Mesenchymal stem cell (in vitro differentiated cells and primary cell): ENCODE results near the gene DHX32.

Source experiments
- DNase-seq: peaks from one replicate; pipeline ENCODE4 v3.0.0-alpha.2; 2013
- H2AFZ ChIP-seq: one replicate; pipeline ENCODE4 v1.6.1; 2013; ENCODE audit warnings: low read depth, mild to moderate bottlenecking, control low read depth, inconsistent platforms, low read length, moderate library complexity
- H2AK5ac ChIP-seq: 2 replicates; pipeline ENCODE4 v1.6.1; 2013; ENCODE audit warnings: low read length, moderate library complexity, mild to moderate bottlenecking, inconsistent platforms; ENCODE audit not compliant: severe bottlenecking
- H2BK120ac ChIP-seq: one replicate; pipeline ENCODE4 v1.6.1; 2013; ENCODE audit warnings: low read depth, mild to moderate bottlenecking, inconsistent platforms, low read length, moderate library complexity
- H2BK12ac ChIP-seq, 2 experiments: one replicate each; pipeline ENCODE4 v1.6.1; 2013; ENCODE audit warnings: inconsistent platforms in 2 of 2, low read length in 2 of 2, mild to moderate bottlenecking in 2 of 2, moderate library complexity in 2 of 2, control low read depth in 1 of 2
- H2BK15ac ChIP-seq: one replicate; pipeline ENCODE4 v1.6.1; 2013; ENCODE audit warnings: mild to moderate bottlenecking, low read depth, inconsistent platforms; ENCODE audit not compliant: poor library complexity, severe bottlenecking
- H2BK5ac ChIP-seq: 2 replicates; pipeline ENCODE4 v1.6.1; 2013; ENCODE audit warnings: low read depth, mild to moderate bottlenecking, low read length, control low read depth, inconsistent platforms; ENCODE audit not compliant: poor library complexity, severe bottlenecking
- H3K14ac ChIP-seq, 2 experiments: one replicate each; pipeline ENCODE4 v1.6.1; 2013; ENCODE audit warnings: inconsistent platforms in 2 of 2, low read length in 2 of 2, control low read depth in 1 of 2, mild to moderate bottlenecking in 1 of 2, moderate library complexity in 1 of 2
- H3K18ac ChIP-seq, 2 experiments: one replicate each; pipeline ENCODE4 v1.6.1; 2013; ENCODE audit warnings: inconsistent platforms in 2 of 2, low read length in 2 of 2, control low read depth in 1 of 2, low read depth in 1 of 2, mild to moderate bottlenecking in 1 of 2
- H3K23ac ChIP-seq, 2 experiments: one replicate each; pipeline ENCODE4 v1.6.1; 2013; ENCODE audit warnings: inconsistent platforms in 2 of 2, low read length in 2 of 2, mild to moderate bottlenecking in 2 of 2, moderate library complexity in 2 of 2, control low read depth in 1 of 2
- H3K27ac ChIP-seq: 2 replicates; pipeline ENCODE4 v1.5.1; 2013; ENCODE audit warnings: mild to moderate bottlenecking, moderate library complexity, low read length, control low read depth, inconsistent platforms; ENCODE audit not compliant: poor library complexity, severe bottlenecking
- H3K27me3 ChIP-seq, 2 experiments: 2 replicates each; pipeline versions ENCODE4 v1.6.1 to v1.7.0; 2013; ENCODE audit warnings: low read length in 2 of 2, mild to moderate bottlenecking in 2 of 2, moderate library complexity in 2 of 2, control low read depth in 1 of 2, inconsistent platforms in 1 of 2; ENCODE audit not compliant: control insufficient read depth in 1 of 2, insufficient read depth in 1 of 2
- H3K36me3 ChIP-seq, 2 experiments: 2 replicates each; pipeline versions ENCODE4 v1.6.1 to v1.7.0; 2013; ENCODE audit warnings: low read length in 2 of 2, control low read depth in 1 of 2, inconsistent platforms in 1 of 2, low read depth in 1 of 2, mild to moderate bottlenecking in 1 of 2; ENCODE audit not compliant: insufficient read depth in 2 of 2, control insufficient read depth in 1 of 2
- H3K4ac ChIP-seq, 2 experiments: one replicate each; pipeline ENCODE4 v1.6.1; 2013; ENCODE audit warnings: inconsistent platforms in 2 of 2, low read length in 2 of 2, mild to moderate bottlenecking in 2 of 2, moderate library complexity in 2 of 2, control low read depth in 1 of 2, low read depth in 1 of 2
- H3K4me1 ChIP-seq: 2 replicates; pipeline ENCODE4 v1.6.1; 2013; ENCODE audit warnings: low read depth, low read length, control low read depth; ENCODE audit not compliant: control insufficient read depth, insufficient read depth
- H3K4me2 ChIP-seq: 2 replicates; pipeline ENCODE4 v1.6.1; 2013; ENCODE audit warnings: low read length, mild to moderate bottlenecking, inconsistent platforms; ENCODE audit not compliant: poor library complexity, severe bottlenecking
- H3K4me3 ChIP-seq, 2 experiments: 2 replicates each; pipeline versions ENCODE4 v1.5.1 to v1.7.0; 2013; ENCODE audit warnings: low read length in 2 of 2, mild to moderate bottlenecking in 2 of 2, control low read depth in 1 of 2, low read depth in 1 of 2; ENCODE audit not compliant: insufficient read depth in 1 of 2
- H3K79me1 ChIP-seq: replicated peaks from 2 replicates; pipeline ENCODE4 v1.6.1; 2013; ENCODE audit warnings: mild to moderate bottlenecking, control low read depth, low read length, inconsistent platforms; ENCODE audit not compliant: poor library complexity, severe bottlenecking
- H3K9ac ChIP-seq: 2 replicates; pipeline ENCODE4 v1.7.0; 2013; ENCODE audit warnings: mild to moderate bottlenecking, low read length, moderate library complexity
- H3K9me3 ChIP-seq: 2 replicates; pipeline ENCODE4 v1.7.0; 2013; ENCODE audit warnings: mild to moderate bottlenecking, low read length; ENCODE audit not compliant: control insufficient read depth
- H4K8ac ChIP-seq: one replicate; pipeline ENCODE4 v1.6.1; 2013; ENCODE audit warnings: inconsistent platforms, mild to moderate bottlenecking, low read length, moderate library complexity
- H4K91ac ChIP-seq: one replicate; pipeline ENCODE4 v1.6.1; 2013; ENCODE audit warnings: mild to moderate bottlenecking, low read length, inconsistent platforms
- WGBS: methylation state at CpG from one replicate; pipeline ENCODE4 v1.1.7; 2013; ENCODE audit warnings: mixed read lengths; 5-methylcytosine and 5-hydroxymethylcytosine counted together

The DHX32 gene

GRCh38 chr10:125797994-125798662 lies 83.0 kb downstream of the DHX32 start:
- no peak overlapping the region for H2BK12ac ChIP-seq
- H3K9me3 ChIP-seq = no peaks in the 10 kb centered on the region
- H3K18ac ChIP-seq = no peak overlapping the region
- H4K8ac ChIP-seq = no peak overlapping the region
- no peak overlapping the region for H3K9ac ChIP-seq
- no peak overlapping the region for H2BK5ac ChIP-seq
- H3K14ac ChIP-seq = no peak overlapping the region
- DNase-seq = no peak
- no peak overlapping the region for H3K23ac ChIP-seq
- no peaks in the 10 kb centered on the region for H3K27me3 ChIP-seq
- H3K4me3 ChIP-seq = no peak overlapping the region
- H3K36me3 ChIP-seq = peaks cover 40 to 92% of the 10 kb centered on the region in 2 experiments
- peaks cover 2% of the 10 kb centered on the region for H3K79me1 ChIP-seq
- H2BK120ac ChIP-seq = no peak overlapping the region
- H3K4me2 ChIP-seq = no peak overlapping the region
- no peak overlapping the region for H4K91ac ChIP-seq
- H2AFZ ChIP-seq = no peak overlapping the region
- H2BK15ac ChIP-seq = no peak overlapping the region
- no peak overlapping the region for H2AK5ac ChIP-seq
- peaks cover 22% of the 10 kb centered on the region for H3K4me1 ChIP-seq
- no peak overlapping the region for H3K4ac ChIP-seq
- WGBS = 97% methylated on average over 4 of the region's 5 CpGs
- H3K27ac ChIP-seq = no peak overlapping the region

DNA sequence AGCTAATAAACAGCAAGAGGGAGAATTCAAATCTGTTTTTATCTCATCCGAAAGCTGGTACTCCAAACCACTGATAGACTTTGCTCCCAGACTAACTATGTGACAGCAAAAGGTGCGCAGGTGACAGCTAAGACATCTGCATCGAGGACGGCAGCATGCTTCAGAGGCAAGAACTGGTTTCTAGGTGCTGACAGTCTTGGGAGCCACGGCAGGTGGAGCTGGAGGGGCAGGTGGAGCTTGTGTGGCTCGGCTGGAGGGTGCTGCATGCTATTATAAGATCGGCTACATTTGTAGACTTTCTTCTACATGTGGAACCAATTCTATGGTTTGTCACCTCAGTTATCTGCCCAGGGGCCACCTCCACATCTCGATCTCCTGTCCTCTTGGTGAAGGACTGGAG lies 83.7 kb downstream of the DHX32 start:
- Histone ChIP-seq H2BK5ac (no peak overlapping the region), H3K4me3 (no peak overlapping the region), H3K4ac (no peak overlapping the region), H4K91ac (no peak overlapping the region), H2AFZ (no peak overlapping the region), H3K79me1 (peaks cover 4% of the 10 kb centered on the region), H3K14ac (no peak overlapping the region), H2BK12ac (no peak overlapping the region), H2AK5ac (no peak overlapping the region), H2BK15ac (no peak overlapping the region), H3K4me1 (peaks cover 18% of the 10 kb centered on the region), H3K4me2 (no peak overlapping the region), H3K18ac (no peak overlapping the region), H3K9ac (no peak overlapping the region), H3K9me3 (no peaks in the 10 kb centered on the region), H3K23ac (no peak overlapping the region), H3K27me3 (no peaks in the 10 kb centered on the region), H2BK120ac (no peak overlapping the region), H4K8ac (no peak overlapping the region), H3K36me3 (peaks cover 42 to 92% of the 10 kb centered on the region in 2 experiments), H3K27ac (no peak overlapping the region)
- no peak for DNase-seq
- WGBS = 98% methylated on average over 8 of the region's 8 CpGs

DNA sequence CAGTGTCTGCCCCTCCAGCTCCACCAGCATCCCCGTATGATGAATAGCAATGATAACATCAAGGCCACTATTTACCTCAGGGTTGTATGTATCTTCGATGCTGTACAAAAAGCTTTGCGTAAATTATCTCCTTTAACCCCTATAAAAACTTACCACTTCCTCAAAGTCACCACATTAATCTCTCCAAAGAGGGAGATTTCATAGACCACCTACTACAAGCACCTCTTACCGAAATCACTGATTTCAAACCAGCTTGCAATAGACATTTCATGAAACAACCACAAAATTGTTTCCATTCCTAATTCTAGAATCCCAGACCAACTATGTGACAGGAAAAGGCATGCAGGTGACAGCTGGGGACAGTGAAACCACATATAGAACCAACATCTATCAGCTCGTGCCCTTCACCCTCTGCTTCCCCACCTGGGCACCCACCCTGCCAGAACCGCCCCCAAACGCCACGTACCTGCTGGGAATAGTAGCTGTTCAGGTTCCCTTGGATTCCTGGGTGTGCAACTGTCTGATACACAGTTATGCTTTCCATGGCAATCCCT lies 85.4 kb downstream of the DHX32 start:
- H4K8ac ChIP-seq = no peak overlapping the region
- H3K36me3 ChIP-seq = peaks cover 42 to 88% of the 10 kb centered on the region in 2 experiments
- H2BK12ac ChIP-seq = no peak overlapping the region
- peaks cover 4% of the 10 kb centered on the region for H3K79me1 ChIP-seq
- H3K14ac ChIP-seq = no peak overlapping the region
- no peak for DNase-seq
- H2AFZ ChIP-seq = no peak overlapping the region
- no peak overlapping the region for H3K23ac ChIP-seq
- H3K27me3 ChIP-seq = no peaks in the 10 kb centered on the region
- no peak overlapping the region for H3K9ac ChIP-seq
- H3K4me1 ChIP-seq = peaks cover 15% of the 10 kb centered on the region
- H2BK15ac ChIP-seq = no peak overlapping the region
- no peak overlapping the region for H3K4me3 ChIP-seq
- H3K9me3 ChIP-seq = no peaks in the 10 kb centered on the region
- H2BK5ac ChIP-seq = no peak overlapping the region
- H3K4ac ChIP-seq = no peak overlapping the region
- 96% methylated on average over 8 of the region's 8 CpGs for WGBS
- no peak overlapping the region for H3K27ac ChIP-seq
- H2AK5ac ChIP-seq = no peak overlapping the region
- H3K18ac ChIP-seq = no peak overlapping the region
- H4K91ac ChIP-seq = no peak overlapping the region
- no peak overlapping the region for H3K4me2 ChIP-seq
- no peak overlapping the region for H2BK120ac ChIP-seq

DNA sequence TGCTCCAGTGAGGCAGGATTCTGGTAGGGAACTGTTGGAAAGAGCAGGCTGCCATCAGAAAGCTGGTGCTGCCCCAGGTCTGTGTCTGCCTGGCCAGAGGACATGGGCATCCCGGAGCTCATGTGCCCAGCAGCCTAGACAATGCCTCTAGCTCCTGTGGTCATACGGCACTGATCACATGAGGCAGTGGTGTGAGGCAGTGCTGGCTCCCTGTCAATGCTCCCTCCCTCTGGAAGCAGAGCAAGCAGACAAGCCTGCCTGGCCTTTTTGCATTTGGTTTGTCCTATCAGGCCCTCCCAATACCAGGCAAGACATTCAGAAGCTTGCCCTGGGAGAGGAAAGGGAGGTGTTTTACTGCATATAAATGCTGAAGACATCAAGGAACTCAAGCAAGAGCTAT lies 86.0 kb downstream of the DHX32 start:
- no peak overlapping the region for H3K4ac ChIP-seq
- peaks cover 13% of the 10 kb centered on the region for H3K4me1 ChIP-seq
- no peak overlapping the region for H3K23ac ChIP-seq
- H3K27me3 ChIP-seq = no peaks in the 10 kb centered on the region
- no peak overlapping the region for H2BK120ac ChIP-seq
- no peak overlapping the region for H2BK12ac ChIP-seq
- peaks cover 4% of the 10 kb centered on the region for H3K79me1 ChIP-seq
- H2AFZ ChIP-seq = no peak overlapping the region
- no peak overlapping the region for H3K4me3 ChIP-seq
- H2BK15ac ChIP-seq = no peak overlapping the region
- H2AK5ac ChIP-seq = no peak overlapping the region
- peak overlapping the region in 1 of 2 experiments; percentile 23 for H3K14ac ChIP-seq
- no peak overlapping the region for H2BK5ac ChIP-seq
- no peak overlapping the region for H3K27ac ChIP-seq
- no peak overlapping the region for H3K18ac ChIP-seq
- H3K9ac ChIP-seq = no peak overlapping the region
- peaks cover 42 to 84% of the 10 kb centered on the region in 2 experiments for H3K36me3 ChIP-seq
- H4K8ac ChIP-seq = no peak overlapping the region
- WGBS = 93% methylated on average over 2 of the region's 2 CpGs
- no peak overlapping the region for H3K4me2 ChIP-seq
- DNase-seq = no peak
- H4K91ac ChIP-seq = no peak overlapping the region
- H3K9me3 ChIP-seq = no peaks in the 10 kb centered on the region
